Colon (tissue), 2 donors: Measurements from ENCODE around the gene KIAA1958.
"Not testable (repeated sequence)": the region's sequence is repeated elsewhere in the genome, so short reads cannot be mapped to it uniquely, and the experiment has no call there.

ENCODE experiments used
- FAIRE-seq: peaks from 2 replicates; lab custom pipeline; 2012; peaks lifted over from hg19 to GRCh38; lab: Jason Lieb, UNC
- donor health status: control.
- donor health status: control.

Gene KIAA1958

GRCh38 chr9:112555844-112556482 is 69.3 kb downstream of the KIAA1958 start:
- no peak for FAIRE-seq

GRCh38 chr9:112556497-112557442 is 70.1 kb downstream of the KIAA1958 start:
- no peak for FAIRE-seq

GRCh38 chr9:112558476-112558875 is 71.8 kb downstream of the KIAA1958 start:
- no peak for FAIRE-seq

GRCh38 chr9:112558978-112559377 is 72.4 kb downstream of the KIAA1958 start:
- FAIRE-seq, result no peak

- FAIRE-seq, result no peak
Measured at GRCh38 chr9:112559629-112560413, 73.2 kb downstream of the KIAA1958 start.

- FAIRE-seq, result no peak
Measured at GRCh38 chr9:112562235-112562958, 75.8 kb downstream of the KIAA1958 start.

GRCh38 chr9:112569186-112569585 is 82.6 kb downstream of the KIAA1958 start:
- no peak for FAIRE-seq

- no peak for FAIRE-seq
Measured at GRCh38 chr9:112570671-112571167, 84.1 kb downstream of the KIAA1958 start.

- FAIRE-seq, result no peak
Measured at GRCh38 chr9:112571624-112572355, 85.2 kb downstream of the KIAA1958 start.

- FAIRE-seq, result no peak
Measured at GRCh38 chr9:112572416-112572815, 85.8 kb downstream of the KIAA1958 start.

- FAIRE-seq, result no peak
Measured at GRCh38 chr9:112574008-112574407, 87.4 kb downstream of the KIAA1958 start.

- no peak for FAIRE-seq
Measured at GRCh38 chr9:112575107-112575506, 88.5 kb downstream of the KIAA1958 start.

- FAIRE-seq, result no peak
Measured at GRCh38 chr9:112581469-112582176, 95.0 kb downstream of the KIAA1958 start.

GRCh38 chr9:112582371-112583262 is 96.0 kb downstream of the KIAA1958 start:
- FAIRE-seq, result no peak

- no peak for FAIRE-seq
Measured at GRCh38 chr9:112586599-112587155, 100.0 kb downstream of the KIAA1958 start.

GRCh38 chr9:112591875-112592274 is 105.2 kb downstream of the KIAA1958 start:
- not testable (repeated sequence) for FAIRE-seq

- FAIRE-seq, result no peak
Measured at GRCh38 chr9:112599732-112600131, 113.1 kb downstream of the KIAA1958 start.

GRCh38 chr9:112601636-112602035 is 115.0 kb downstream of the KIAA1958 start:
- FAIRE-seq, result no peak

GRCh38 chr9:112604790-112605189 is 118.2 kb downstream of the KIAA1958 start:
- FAIRE-seq, result peak; percentile 77
